ENCODE measurements around the gene BCAS1.

GRCh38 chr20:54029176-54029575, 41.2 kb downstream of the BCAS1 start:
- TF ChIP-seq POLR2A (IDR thresholded peaks at IDR 0.05; ENCODE audit: low read length) (no peak), GATA1 (IDR thresholded peaks at IDR 0.05; ENCODE audit: low read depth, low read length) (no peak)

All from erythroblast (primary cell).